HuH-7 (cell line): ENCODE results near the gene TBXT.
"Not testable (repeated sequence)": the region's sequence is repeated elsewhere in the genome, so short reads cannot be mapped to it uniquely, and the experiment has no call there.

Experiments
- DNase-seq: peaks from one replicate; pipeline ENCODE4 v3.0.0; 2011; ENCODE audit warnings: low spot score

TBXT gene, protein sequence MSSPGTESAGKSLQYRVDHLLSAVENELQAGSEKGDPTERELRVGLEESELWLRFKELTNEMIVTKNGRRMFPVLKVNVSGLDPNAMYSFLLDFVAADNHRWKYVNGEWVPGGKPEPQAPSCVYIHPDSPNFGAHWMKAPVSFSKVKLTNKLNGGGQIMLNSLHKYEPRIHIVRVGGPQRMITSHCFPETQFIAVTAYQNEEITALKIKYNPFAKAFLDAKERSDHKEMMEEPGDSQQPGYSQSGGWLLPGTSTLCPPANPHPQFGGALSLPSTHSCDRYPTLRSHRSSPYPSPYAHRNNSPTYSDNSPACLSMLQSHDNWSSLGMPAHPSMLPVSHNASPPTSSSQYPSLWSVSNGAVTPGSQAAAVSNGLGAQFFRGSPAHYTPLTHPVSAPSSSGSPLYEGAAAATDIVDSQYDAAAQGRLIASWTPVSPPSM

DNA sequence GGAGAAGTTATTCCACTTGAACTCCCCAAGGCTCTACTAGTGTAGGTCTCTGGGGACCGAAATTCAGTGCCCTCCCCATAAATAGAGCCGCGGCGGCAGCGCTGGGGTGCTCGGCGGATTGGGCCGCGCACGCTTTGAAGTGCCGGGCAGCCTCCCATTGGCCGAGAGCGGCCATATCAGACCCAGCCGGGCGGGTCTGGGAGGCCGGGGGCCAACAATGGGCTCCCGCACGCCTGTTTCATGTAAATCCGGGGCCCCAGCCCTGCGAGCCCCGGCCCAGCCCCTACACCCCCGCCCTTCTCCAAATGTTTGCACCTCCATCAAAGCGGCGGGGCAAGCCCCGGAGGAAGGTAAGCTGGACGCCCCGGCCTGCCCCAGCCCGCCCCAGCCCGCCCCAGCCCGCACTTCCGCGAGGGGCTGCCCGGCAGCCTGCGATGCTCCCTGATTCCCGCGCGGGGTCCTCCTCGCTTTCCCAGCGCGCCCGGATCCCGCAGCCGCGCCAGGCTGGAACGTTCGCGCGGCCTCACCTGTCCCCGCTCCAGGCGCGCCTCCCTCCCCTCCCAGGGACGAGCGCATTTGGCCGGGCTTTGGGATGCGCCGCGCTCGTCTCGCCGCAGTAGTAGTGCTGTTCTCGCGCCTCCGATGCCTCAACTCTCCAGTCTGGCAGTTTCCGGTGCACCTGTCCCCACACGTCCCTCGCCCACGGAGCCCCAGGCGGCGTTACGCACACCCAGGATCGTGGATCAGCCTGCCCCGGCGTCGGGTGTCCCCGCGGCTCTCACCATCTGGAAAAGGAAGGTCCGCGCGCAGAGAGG is at the start of gene TBXT:
Gene TBXT, minus strand, starts transcription at position 51 of the 815 bp plus-strand sequence. CDS start 260 bp downstream, outside the sequence.
- DNase-seq = no peak

GRCh38 chr6:166207284-166207561 is 39.6 kb upstream of the TBXT start:
- no peak for DNase-seq

DNA sequence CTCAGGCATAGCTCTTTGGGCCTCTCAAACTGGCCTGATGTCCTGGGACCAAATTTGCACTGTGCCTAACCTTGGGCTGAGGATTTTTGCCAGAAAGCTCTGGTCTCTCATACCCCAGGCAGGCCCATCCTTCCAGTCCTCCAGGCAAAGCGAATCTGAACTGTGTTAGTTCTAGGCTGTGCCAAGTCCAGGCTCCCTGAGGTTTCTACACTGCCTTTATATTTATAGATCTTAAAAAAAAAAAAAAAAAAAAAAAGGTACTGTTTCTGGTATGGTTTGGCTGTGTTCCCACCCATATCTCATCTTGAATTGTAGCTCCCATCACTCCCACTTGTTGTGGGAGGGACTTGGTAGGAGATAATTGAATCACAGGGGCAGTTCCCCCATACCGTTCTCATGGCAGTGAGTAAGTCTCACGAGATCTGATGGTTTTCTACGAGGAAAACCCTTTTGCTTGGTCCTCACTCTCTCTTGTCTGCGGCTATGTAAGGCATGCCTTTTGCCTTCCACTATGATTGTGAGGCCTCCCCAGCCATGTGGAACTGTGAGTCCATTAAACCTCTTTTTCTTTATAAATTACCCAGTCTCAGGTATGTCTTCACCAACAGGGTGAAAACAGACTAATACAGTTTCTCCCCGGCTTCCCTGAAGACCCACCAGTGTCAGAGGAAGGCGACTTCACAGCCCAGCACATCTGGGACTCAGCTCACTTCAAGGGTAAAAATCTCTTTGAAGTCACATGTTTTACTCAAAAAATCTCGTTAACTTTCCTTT is 39.0 kb upstream of the TBXT start:
- no peak for DNase-seq

DNA sequence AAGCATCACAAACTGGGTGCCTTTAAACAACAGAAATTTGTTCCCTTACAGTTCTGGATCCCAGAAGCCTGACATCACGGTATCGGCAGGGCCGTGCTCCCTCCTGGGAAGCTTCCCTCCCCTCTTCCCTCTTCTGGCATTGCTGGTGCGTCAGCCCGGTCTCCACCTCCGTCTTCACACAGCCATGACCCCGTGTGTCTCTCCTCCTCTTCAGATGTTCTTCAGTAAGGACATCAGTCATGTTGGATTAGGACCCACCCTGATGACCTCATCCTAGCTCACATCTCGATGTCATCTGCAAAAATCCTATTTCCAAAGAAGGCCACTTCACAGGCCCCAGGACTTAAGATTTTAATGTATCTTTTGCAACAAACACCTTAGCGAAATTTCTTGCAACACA is 38.4 kb upstream of the TBXT start:
- DNase-seq = no peak

DNA sequence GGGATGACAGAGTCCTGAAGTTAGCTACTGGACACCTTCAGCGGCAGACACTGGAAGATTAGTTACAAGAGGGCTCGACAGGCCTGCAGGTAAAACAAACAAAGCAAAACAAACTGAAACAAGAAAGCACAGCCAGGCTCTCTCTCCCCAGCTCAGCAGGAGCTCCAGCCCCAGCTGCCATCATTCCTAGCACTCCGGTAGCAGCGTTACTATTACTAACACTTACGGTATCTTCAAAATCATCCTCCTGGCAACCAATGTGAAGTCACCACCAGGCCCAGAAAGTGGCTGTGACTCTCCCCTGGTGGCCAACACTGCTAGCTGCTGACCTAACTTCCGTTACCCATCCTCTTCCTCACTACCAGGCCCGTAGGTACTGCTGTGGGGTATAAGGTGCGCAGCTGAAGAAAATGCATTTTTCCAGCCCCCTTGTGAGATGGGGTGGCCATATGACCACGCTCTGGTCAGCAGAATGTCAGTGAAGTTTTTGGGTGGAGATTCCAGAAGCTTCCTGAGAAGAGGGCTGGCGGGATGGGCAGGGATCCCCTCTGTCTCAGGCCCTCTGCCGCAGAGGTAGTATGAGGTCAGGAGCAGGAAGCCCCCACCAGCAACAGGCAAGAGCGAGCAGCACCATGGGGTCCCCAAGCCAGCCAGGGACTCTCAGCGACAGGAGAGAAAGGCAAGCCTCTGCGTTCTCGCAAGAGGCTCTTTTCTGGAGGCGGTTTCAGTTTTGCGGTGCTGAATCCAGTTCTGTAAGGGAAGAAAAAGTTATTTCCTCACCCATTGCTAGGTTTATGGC is 37.4 kb upstream of the TBXT start:
- DNase-seq = no peak

DNA sequence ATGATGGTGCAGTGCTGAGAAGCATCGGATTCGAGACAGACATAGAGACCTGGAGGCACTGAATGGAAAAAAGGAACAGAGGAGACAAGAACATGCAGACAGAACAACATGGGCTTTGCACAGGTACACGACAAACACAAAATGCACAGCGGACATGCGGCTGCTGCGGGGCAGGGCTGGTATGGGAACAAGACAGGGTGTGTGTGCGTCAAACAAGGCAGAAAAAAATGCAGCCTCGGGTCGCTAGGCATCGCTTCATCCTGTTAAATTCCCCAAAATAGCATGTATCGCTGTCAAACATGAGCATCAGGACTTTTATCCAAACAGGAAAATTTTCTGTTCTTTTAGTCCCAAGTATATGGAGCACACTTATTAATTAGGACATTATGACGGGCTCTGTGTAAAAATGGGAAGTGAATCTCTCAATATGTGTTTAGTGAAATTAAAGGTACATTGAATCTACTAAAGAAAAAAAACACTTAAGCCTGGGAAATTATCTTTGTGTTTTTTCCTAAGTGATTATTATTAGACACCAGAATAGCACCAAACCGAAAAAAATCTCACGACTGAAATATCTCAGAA is 36.1 kb upstream of the TBXT start:
- no peak for DNase-seq

DNA sequence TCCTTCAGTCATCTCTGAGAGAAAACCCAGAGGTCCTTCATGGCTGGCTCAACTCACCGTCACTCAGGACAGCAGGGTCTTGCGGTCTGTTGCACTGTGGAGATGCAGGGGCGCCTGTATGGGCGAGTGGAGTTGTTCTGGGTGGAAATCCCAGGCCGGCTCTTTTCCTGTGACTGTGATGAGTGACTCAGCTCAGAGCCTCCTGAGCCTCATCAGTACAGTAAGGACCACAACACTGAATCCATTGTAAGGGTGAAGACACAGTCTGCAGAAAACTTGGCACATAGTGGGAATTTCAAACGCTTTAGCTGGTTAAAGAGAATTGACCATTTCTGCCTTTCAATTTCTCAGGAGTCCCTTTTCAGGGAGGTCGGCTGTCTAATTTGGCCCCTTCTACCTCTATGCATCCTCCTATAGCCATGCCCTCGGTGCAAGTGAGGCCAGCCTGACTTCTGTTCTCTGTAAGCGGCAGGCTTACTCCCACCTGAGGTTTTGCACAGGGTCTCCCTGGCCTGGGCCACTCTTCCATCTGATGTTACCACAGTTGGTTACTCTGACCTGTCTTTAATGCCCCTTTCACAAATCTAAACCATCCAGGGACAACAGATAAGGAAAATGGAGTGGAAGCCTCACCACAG is 35.5 kb upstream of the TBXT start:
- DNase-seq = no peak

DNA sequence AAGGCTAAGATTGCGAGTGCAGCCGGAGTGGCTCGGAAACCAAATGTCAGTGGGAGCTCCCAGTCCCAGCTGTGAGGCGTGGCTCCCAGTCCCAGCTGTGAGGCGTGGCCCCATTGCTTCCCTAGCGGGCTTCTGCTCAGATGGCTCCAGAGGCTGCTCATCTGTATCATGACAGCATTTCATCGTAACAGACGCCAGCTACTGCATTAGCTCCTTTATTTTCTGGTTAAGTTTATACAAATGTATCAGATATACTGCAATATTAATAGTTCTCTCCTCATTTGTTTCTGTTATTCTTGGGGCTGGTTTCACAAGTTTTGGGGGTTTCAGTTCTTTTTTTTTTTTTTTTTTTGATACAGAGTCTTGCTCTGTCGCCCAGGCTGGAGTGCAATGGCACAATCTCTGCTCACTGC is 34.7 kb upstream of the TBXT start:
- no peak for DNase-seq

DNA sequence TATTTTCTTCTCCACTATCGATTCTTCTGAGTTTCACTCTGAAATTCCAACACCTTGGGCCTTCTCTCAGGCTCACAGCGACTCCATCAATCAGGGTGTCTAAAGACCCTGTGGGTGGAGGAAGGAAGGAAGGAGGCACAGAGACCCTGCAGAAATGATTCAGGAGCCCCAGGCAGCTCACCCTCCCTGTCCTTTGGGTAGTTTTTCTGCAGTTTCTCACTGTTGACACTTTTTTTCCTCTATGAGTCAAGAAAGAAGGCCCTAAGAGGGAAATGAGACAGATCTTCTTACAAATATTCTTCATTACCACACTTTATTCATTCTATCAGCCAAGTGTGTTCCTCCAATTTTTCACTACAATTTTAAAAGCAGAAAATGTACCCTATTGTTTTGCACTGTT is 34.2 kb upstream of the TBXT start:
- no peak for DNase-seq

- DNase-seq = no peak
These were observed 29.7 kb upstream of the TBXT start for GRCh38 chr6:166197361-166197760.

- DNase-seq = no peak
These were observed 28.2 kb upstream of the TBXT start for GRCh38 chr6:166195860-166196238.

GRCh38 chr6:166194914-166195859 is 27.5 kb upstream of the TBXT start:
- no peak for DNase-seq

GRCh38 chr6:166192557-166192956 is 24.9 kb upstream of the TBXT start:
- DNase-seq = no peak

DNA sequence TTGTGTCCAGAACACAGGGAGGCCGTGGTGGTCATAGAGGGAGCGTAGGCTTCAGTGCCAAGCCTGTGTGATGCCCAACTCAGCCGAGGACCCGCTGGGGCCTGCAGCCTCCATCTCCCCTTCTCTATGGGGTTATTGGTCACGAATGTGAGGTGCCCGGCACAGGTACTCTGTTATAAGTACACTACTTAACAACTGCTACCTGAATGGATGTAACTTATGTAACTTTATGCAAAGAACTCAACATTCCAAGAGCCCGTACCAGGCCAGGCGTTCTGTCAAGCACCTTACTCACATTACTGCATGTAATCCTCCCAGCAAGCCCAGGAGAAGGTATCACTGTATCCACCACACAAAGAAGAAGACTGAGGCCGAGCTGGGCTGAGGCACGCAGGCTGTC is 24.5 kb upstream of the TBXT start:
- DNase-seq = no peak

DNA sequence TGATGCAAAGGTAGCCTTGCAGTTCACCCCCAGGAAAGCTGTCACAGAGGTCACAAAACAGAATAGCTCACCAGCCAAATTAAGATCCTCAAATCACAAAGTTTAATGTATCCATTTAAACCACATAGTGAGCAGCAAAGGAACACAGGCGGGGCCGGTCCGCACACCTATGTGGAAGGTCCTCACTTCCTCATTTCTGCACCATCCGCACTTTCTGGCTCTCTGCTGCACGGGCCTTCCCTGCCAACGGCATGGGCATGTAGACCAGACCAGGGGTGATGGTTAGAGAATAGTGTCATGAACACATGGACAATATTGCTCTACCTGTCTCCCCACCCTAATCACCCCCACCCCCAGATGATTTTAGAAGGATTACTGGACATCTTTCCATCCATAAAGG is 12.1 kb upstream of the TBXT start:
- DNase-seq = no peak

- DNase-seq = no peak
These were observed 8.5 kb upstream of the TBXT start for GRCh38 chr6:166176106-166176505.

DNA sequence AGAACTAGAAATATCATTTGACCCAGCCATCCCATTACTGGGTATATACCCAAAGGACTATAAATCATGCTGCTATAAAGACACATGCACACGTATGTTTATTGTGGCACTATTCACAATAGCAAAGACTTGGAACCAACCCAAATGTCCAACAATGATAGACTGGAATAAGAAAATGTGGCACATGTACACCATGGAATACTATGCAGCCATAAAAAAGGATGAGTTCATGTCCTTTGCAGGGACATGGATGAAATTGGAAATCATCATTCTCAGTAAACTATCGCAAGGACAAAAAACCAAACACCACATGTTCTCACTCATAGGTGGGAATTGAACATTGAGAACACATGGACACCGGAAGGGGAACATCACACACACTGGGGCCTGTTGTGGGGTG is 7.4 kb upstream of the TBXT start:
- not testable (repeated sequence) for DNase-seq

- no peak for DNase-seq
These were observed 6.4 kb upstream of the TBXT start for GRCh38 chr6:166174031-166174430.

DNA sequence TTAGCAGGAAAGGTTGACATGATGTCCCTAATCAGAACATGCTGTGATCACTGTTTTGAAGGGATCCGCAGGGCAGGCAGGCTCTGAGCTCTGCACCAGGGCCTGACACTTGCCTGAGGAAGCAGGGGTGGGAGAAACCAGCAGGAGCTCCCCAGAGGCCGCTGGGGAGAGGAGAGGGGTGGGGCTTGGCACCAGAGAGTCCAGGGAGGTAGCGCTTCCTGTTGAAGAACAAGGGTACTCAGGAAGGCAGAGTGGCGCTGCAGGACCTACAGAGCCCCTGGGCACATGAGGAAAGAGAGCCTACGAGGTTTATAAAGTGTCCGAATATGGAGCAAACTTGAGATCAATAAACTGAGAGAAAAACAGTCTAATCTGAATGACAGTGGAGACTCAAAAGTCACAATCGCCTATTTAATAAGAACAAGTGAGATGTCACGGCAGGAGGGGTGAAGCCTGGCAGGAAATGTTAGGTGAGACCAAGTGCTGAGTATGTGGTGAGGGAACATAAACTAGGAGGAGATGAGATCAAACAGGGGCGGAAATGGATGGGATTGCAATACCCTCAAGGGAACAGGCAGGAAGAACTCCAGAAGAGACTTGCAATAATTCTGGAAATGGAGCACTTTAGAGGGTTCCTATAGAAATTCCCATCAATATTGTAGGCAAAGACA is 5.8 kb upstream of the TBXT start:
- no peak for DNase-seq
